HG03064 (cell line): ENCODE data around the gene SEZ6L.
"Not testable (repeated sequence)": the region's sequence is repeated elsewhere in the genome, so short reads cannot be mapped to it uniquely, and the experiment has no call there.

Experiments
- ATAC-seq: cut with Tn5 transposase; IDR thresholded peaks from one replicate; pipeline ENCODE4 v1.9.1; 2021; ENCODE audit warnings: low read depth; ENCODE audit not compliant: unreplicated experiment

Gene SEZ6L

DNA sequence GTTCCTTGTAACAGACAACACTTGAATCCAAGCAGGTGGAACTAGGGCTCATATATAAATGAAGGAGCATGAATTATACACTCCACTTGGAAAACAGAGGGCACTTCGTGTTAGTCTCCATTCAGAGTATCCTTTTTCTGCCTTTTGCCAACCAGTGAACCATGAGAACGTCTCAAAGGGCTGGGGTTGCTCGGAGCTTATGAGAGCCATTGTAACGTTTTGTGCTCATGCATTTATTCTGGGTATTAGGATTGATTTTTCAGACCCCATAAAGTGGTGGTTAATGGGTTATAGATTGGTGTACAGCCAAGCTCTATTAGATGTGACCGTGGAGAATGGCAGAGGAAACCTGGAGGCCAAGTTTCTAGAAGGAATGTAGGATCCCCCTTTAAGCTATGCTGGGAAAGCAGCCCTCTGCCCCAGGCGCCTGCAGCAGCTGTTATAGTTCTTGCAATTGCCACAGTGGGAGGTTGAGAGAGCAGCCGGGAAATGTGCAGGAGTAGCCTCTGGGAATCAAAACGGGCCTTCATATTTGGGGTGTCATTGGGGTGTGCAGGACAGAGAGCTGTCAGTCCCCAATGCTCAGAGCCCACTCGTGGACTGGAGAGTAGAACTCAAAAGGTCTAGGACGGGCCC is 205.2 kb downstream of the SEZ6L start:
- ATAC-seq = no peak

GRCh38 chr22:26377170-26377830 is 208.0 kb downstream of the SEZ6L start:
- no peak for ATAC-seq

DNA sequence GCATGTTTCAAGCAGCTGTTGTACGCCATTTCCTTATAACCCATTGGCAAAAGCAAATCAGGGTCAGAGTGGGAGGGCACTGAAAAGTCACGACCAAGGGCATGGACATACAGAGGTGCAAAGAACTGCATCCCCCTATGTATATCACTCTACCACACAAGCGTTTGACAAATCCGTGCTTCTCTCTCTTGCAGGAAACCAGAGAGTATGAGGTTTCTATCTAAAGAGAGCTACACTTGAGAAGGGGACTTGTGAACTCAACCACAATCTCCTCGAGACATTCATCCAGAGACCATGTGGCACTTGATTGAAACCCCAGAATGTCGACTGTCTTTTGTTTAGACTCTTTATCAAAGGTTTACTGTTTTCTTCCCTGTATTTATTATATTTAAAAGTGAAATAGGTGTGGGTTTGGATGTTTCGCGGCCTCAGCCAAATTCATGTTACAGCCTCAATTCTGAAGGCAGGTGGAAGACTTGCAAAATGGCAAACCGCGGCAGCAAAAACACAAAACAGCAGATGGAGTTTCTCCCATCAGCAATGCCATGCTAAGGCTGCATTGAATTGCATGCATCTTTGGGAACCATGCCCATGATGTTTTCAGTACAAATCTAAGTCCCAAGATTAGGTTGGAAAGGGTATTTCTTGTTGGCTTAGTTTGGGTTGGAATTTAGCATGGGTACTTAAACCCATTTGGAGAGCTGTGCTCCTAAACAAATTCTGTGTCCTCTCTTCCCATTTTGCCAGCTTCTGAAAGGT is 211.0 kb downstream of the SEZ6L start:
- no peak for ATAC-seq

DNA sequence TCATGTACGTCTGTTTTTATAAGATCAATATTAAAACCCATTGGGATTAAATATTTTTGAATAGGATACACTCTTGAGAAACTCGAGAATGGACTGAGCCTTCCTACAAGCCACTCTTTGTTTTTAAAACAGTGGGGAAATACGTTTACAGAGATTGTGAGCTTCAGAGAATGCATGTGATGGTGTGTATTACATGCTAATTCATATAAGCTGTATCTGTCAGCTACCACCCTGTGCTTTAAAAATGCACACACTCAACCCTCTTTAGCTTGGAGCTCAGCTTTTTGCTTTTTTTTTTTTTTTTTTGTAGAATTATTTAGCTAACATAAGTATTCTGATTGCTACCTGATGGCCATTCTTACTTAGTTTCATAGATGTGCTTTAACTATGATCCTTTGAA is 213.5 kb downstream of the SEZ6L start:
- no peak for ATAC-seq

DNA sequence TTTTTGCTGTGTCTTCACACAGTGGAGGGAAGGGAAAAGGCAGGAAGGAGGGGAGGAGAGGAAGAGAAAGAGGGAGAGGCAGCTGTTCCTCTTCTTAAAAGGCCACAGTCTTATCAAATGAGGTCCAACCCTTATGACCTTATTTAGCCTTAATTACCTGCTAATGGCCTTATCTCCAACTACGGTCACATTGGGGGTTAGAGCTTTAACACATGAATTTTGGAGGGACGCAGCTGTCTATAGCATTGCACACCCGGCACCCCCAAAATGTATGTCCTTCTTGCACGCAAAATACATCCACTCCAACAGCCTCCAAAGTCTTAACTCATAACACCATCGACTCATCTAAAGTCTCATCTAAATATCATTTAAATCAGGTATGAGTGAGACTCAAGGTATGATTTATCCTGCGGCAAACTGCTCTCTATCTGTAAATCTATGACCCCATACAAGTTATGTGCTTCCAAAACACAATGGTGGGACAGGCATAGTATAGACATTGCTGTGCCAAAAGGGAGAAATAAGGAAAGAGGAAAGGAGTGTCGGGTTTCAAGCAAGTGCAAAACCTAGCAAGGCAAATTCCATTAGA is 214.8 kb downstream of the SEZ6L start:
- no peak for ATAC-seq

- no peak for ATAC-seq
Measured at GRCh38 chr22:26385164-26385563, 215.9 kb downstream of the SEZ6L start.

GRCh38 chr22:26389125-26389524 is 219.9 kb downstream of the SEZ6L start:
- no peak for ATAC-seq

DNA sequence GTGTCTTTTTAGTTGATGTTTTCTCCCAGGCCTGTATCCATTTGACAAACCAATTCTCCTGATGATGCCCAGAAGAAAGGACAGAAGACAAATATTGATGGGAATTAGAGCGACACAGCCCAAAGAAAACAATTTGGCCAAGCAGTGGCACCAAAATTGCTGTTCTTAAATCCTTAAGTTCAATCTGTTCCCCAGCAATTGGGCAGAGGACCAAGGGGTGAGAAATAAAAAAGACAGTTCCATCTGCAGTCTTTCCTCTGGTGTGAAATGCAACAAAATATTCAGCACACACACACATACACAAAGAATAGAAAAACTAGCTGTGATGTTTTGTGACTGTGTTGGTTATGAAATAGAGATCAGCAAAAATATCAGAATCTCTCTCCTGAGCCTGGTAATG is 221.8 kb downstream of the SEZ6L start:
- ATAC-seq = no peak

DNA sequence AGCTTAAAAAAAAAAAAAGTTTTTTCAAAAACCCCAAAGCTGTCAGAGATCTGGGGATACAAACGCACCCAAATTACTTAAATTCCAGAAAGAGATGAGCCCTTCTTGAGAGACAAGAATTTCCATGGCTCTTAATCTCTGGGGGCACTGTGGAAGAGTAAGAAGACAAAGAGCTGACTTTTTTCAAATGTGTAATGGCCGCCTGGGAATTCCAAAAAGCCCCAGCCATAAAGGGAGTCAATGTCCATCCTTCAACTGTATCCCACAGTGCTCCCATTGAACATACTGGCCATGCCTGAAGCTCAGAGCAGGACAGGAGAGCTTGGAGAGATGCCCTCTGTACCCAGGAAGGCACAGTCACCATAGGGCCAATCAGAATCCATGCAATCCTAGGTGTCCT is 222.4 kb downstream of the SEZ6L start:
- ATAC-seq = no peak

GRCh38 chr22:26393929-26394328 is 224.7 kb downstream of the SEZ6L start:
- no peak for ATAC-seq

- no peak for ATAC-seq
Measured at GRCh38 chr22:26394777-26395176, 225.5 kb downstream of the SEZ6L start.

- ATAC-seq = no peak
Measured at GRCh38 chr22:26395926-26396325, 226.7 kb downstream of the SEZ6L start.

DNA sequence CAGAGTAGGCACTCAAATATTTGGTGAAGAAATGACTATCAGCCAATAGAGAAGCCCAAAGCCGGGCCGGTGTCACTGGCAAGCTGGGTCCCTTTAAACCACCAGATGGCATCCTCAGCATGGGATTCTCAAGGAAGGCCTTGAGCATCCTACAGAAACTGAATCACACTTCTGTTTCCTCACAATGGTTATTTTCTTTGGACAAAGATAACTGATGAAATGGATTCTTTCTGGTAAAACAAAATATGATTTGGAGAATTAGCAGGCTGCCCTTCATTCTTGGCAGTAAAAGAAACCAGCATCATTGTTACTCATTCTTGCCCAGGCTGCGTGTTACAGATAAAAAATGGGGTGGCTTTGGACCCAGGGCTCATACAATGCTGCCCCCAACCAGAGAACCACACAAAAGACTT is 229.5 kb downstream of the SEZ6L start:
- ATAC-seq = no peak

GRCh38 chr22:26399289-26399688 is 230.0 kb downstream of the SEZ6L start:
- ATAC-seq = no peak

GRCh38 chr22:26401726-26402125 is 232.5 kb downstream of the SEZ6L start:
- no peak for ATAC-seq

DNA sequence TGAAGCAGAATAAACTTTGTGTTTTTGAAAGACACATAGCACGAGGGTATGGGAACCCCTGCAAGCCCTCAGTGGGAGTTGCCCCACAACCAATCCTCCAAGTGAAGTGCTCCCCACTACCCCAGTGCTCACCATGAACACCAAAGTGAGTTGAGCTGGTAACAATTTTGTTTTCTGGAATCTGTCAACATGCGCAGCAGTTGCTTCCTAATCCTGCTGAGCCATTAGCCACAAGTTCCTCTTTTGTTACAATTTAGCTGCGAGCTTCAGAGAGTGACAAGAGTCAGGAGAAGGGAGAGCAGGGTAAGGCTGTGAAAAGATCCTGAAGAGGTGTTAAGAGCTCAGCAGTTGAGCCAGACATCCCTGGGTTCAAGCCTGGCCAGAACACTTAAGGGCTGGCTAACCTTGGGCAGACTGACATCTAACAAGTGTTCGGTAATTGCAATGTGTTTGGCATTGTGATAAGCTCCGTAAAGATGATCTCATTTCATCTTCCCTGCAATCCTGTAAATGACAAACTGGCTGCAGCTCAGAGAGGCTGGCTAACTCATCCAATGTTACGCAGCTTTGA is 235.7 kb downstream of the SEZ6L start:
- no peak for ATAC-seq

GRCh38 chr22:26406118-26406517 is 236.9 kb downstream of the SEZ6L start:
- no peak for ATAC-seq

DNA sequence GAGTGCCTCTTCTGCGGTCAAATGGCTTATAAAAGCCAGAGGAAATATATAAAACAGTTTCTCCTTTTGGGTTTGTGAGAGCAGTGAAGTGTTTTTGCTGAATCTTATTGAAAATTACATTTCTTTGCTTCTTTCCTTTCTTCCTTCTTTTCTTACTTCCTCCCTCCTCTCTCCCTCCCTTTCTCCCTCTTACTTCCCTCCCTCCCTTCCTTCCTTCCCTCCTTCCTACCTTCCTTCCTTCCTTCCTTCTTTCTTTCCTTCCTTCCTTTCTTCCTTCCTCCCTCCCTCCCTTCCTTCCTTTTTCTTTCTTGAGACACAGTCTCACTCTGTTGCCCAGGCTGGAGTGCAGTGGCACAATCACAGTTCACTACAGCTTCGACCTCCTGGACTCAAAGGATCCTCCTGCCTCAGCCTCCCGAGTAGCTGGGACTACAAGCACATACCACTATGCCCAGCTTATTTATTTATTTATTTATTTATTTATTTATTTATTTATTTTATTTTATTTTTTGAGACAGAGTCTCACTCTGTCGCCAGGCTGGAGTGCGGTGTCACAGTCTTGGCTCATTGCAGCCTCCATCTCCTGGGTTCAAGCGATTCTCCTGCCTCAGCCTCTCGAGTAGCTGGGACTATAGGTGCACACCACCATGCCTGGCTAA is 239.4 kb downstream of the SEZ6L start:
- ATAC-seq = not testable (repeated sequence)

DNA sequence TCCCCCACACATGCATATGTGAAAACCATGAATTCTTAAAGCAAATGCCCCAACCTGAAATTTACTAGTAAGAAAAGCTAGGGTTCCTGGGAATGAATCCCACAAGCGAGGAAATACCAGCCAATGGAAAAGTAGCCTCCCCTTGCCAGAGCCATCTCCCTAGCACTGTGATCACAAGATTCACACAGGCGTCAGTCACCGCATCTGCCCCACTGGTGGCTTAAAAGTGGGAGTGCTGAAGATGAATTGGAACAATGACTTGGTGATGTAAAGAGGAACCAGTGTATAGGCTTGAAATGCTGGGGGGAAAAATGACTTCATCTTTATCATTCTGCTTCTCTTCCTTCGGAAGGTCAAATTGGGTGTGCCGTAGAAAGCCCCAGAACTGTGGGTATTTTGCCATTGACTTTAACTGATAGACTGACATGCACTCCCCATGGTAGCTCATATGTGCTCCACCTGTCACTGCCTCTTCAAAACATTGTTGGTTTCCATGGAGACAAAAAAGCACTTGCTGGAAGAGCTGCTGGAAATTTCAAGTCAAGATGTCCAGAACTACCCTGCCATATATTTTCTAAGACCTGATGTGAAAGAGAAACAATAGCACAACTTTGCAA is 240.6 kb downstream of the SEZ6L start:
- ATAC-seq = no peak

GRCh38 chr22:26410386-26410785 is 241.1 kb downstream of the SEZ6L start:
- ATAC-seq = no peak
